GM19372 (cell line): ENCODE data around the gene PSMC1.

Source experiments
- ATAC-seq: cut with Tn5 transposase; IDR thresholded peaks from one replicate; pipeline ENCODE4 v1.9.1; 2021; ENCODE audit warnings: mild to moderate bottlenecking, low read depth, moderate library complexity; ENCODE audit not compliant: unreplicated experiment

The PSMC1 gene

GRCh38 chr14:90275820-90276219, 19.5 kb downstream of the PSMC1 start:
- no peak for ATAC-seq

GRCh38 chr14:90276646-90277367, 20.5 kb downstream of the PSMC1 start:
- ATAC-seq = no peak

- no peak for ATAC-seq
Observed at GRCh38 chr14:90277581-90278198, 21.3 kb downstream of the PSMC1 start.

GRCh38 chr14:90278199-90279175, 22.1 kb downstream of the PSMC1 start:
- no peak for ATAC-seq

- no peak for ATAC-seq
Observed at GRCh38 chr14:90280096-90280495, 23.7 kb downstream of the PSMC1 start.

GRCh38 chr14:90281261-90281660, 24.9 kb downstream of the PSMC1 start:
- no peak for ATAC-seq

GRCh38 chr14:90281756-90282155, 25.4 kb downstream of the PSMC1 start:
- no peak for ATAC-seq

GRCh38 chr14:90287791-90288190, 31.4 kb downstream of the PSMC1 start:
- ATAC-seq = no peak

GRCh38 chr14:90288651-90289355, 32.5 kb downstream of the PSMC1 start:
- ATAC-seq = peak; percentile 70

- no peak for ATAC-seq
Observed at GRCh38 chr14:90290337-90291011, 34.1 kb downstream of the PSMC1 start.

- no peak for ATAC-seq
Observed at GRCh38 chr14:90291699-90292098, 35.3 kb downstream of the PSMC1 start.

GRCh38 chr14:90293766-90294730, 37.7 kb downstream of the PSMC1 start:
- ATAC-seq = no peak

GRCh38 chr14:90294872-90295271, 38.5 kb downstream of the PSMC1 start:
- no peak for ATAC-seq

GRCh38 chr14:90295870-90296516, 39.6 kb downstream of the PSMC1 start:
- no peak for ATAC-seq

- no peak for ATAC-seq
Observed at GRCh38 chr14:90296641-90297040, 40.3 kb downstream of the PSMC1 start.

- ATAC-seq = no peak
Observed at GRCh38 chr14:90297876-90298629, 41.7 kb downstream of the PSMC1 start.

- ATAC-seq = no peak
Observed at GRCh38 chr14:90299408-90299807, 43.1 kb downstream of the PSMC1 start.

GRCh38 chr14:90300611-90301047, 44.3 kb downstream of the PSMC1 start:
- ATAC-seq = no peak
